HG02678 (cell line): ENCODE measurements around the gene DDX50.
"Not testable (repeated sequence)": the region's sequence is repeated elsewhere in the genome, so short reads cannot be mapped to it uniquely, and the experiment has no call there.

Source experiments
- ATAC-seq: cut with Tn5 transposase; IDR thresholded peaks from one replicate; pipeline ENCODE4 v1.9.1; 2021; ENCODE audit warnings: mild to moderate bottlenecking, moderate library complexity; ENCODE audit not compliant: unreplicated experiment

The DDX50 gene

DNA sequence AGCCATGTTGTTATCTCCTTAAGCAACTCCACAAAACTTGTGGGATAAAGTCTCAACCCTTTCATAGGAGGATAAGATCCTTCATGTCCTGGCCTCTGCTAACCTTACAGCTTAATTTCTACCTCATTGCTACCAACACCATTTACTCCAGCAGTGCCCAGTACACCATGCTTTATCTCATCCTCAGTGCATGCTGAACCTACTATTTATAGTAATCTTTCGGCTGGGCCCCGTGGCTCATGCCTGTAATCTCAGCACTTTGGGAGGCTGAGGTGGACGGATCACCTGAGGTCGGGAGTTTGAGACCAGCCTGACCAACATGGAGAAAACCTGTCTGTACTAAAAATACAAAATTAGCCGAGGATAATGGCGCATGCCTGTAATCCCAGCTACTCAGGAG, 78.6 kb downstream of the DDX50 start:
- not testable (repeated sequence) for ATAC-seq

DNA sequence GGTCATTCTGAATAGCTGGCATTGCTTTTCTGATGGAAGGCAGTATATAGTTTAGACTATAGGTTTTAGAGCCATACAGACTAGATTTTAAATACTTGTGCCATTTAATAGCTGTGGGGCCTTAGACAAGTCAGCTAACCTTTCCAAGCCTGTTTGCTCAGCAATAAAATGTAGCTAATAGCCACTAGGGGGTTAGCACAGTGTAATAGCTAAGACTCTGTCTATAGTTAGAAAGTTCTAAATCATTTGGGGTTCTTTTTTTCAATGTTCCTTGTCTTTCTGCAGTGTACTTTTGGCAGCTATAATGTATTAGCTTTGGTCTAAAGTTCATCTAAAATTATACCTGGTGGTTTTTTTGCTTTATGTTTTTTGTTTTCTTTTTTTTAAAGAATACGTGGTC, 80.0 kb downstream of the DDX50 start:
- no peak for ATAC-seq

DNA sequence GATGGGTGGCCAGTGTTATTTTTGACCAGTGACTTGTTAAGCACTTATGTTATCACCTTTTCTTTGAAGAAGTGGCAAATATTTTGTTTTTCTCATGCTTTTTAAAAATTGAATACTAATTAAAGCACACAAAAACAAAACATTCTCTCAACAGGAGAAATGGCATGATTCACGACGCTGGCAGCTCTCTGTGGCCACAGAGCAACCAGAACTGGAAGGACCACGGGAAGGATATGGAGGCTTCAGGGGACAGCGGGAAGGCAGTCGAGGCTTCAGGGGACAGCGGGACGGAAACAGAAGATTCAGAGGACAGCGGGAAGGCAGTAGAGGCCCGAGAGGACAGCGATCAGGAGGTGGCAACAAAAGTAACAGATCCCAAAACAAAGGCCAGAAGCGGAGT, 81.3 kb downstream of the DDX50 start:
- ATAC-seq: no peak

DNA sequence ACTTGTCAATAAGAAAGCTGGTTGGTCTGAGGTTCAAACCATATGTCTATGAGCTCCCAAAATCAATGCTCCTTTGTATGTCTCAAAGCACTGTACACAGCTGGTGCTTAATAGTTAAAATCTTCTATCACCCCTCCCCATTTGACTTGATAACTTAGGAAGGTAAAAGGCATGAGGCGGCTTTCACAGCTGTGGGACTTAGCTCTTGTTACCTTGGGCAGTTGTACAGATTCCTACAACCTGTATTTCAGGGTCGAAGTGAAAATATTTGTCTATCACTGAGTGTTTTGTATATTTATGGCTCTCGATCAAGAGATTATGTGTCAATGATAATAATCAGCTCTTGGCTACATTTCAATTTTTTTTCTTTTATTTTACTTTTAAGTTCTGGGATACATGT, 86.5 kb downstream of the DDX50 start:
- ATAC-seq: no peak

GRCh38 chr10:68988530-68989316, 87.6 kb downstream of the DDX50 start, which contains the start of gene KIFBP:
Gene KIFBP (plus strand): TSS chr10:68988803. CDS start chr10:68988833, 30 bp downstream.
- peak; percentile 84 for ATAC-seq

DNA sequence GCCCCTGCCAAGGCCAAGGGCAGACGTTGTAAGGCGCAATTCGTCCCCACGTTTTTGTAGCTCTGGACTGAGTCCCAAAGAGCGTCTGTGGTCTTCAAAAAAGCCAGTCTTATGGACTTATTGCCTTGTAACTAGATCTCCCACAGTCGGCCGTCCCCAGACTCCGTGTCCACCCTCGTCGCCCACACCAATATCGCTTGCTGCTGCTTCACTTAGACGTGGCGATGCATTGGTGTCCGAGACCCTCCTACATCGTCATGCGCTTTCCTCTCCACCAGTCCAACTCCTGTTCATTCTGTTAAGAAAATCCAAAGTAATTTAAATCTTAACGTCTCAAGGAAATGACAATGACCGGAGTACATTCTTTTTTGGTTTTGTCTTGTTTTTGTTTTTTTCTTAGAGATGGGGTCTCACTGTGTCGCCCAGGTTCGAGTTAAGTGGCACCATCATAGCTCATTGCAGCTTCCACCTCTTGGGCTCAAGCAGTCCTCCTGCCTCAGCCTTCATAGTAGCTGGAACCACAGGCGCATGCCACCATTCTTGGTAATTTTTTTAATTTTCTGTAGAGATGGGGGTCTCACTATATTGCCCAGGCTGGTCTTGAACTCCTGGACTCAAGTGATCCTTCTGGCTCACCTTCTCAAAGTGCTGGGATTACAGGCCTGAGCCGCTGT, 88.3 kb downstream of the DDX50 start:
- no peak for ATAC-seq

GRCh38 chr10:68992636-68993440, 91.7 kb downstream of the DDX50 start:
- ATAC-seq: no peak
